HEK293 (cell line): ENCODE data around the gene MAGEA9B.
A peak's percentile ranks its signal among the peaks of the same experiment; 100 is the strongest.
"Not testable (repeated sequence)": the region's sequence is repeated elsewhere in the genome, so short reads cannot be mapped to it uniquely, and the experiment has no call there.

ENCODE experiments used
- CTCF ChIA-PET: fragments of 350-600 bp; formaldehyde crosslinking; extraction: SDS; loops from one replicate; lab custom pipeline; 2021; ENCODE audit warnings: antibody characterized with exemption; lab: Yijun Ruan, JAX
- POLR2A ChIA-PET: fragments of 300-600 bp; formaldehyde crosslinking; extraction: SDS; loops from one replicate; lab custom pipeline; 2020; ENCODE audit warnings: antibody characterized with exemption, inconsistent platforms; lab: Yijun Ruan, JAX
- H3K27ac ChIP-seq: fragments of 200-500 bp; sonication (Bioruptor generic); 2 replicates; pipeline ENCODE4 v1.5.1; 2014; ENCODE audit warnings: low read depth, low read length, control low read depth, inconsistent platforms; ENCODE audit errors: extremely low read depth
- H3K36me3 ChIP-seq, 2 experiments: fragments of 200-500 bp in 1 of 2; sonication (Bioruptor generic) in 1 of 2; 1 replicate in 1 of 2; 2 replicates in 1 of 2; pipeline ENCODE4 v1.5.1; 2014 to 2017; ENCODE audit warnings: inconsistent platforms in 2 of 2, low read length in 2 of 2; ENCODE audit not compliant: control insufficient read depth in 2 of 2, insufficient read depth in 1 of 2
- H3K4me1 ChIP-seq: fragments of 200-500 bp; sonication (Bioruptor generic); 2 replicates; pipeline ENCODE4 v1.5.1; 2014; ENCODE audit warnings: mild to moderate bottlenecking, low read length, inconsistent platforms; ENCODE audit not compliant: control insufficient read depth, insufficient read depth
- H3K4me3 ChIP-seq: 2 replicates; pipeline ENCODE4 v1.5.1; 2011; ENCODE audit warnings: low read depth, mild to moderate bottlenecking, control low read depth, low read length, moderate library complexity
- H3K9me3 ChIP-seq: fragments of 200-500 bp; sonication (Bioruptor generic); 2 replicates; pipeline ENCODE4 v1.5.1; 2014; ENCODE audit warnings: low read depth, low read length, inconsistent platforms; ENCODE audit not compliant: control insufficient read depth, insufficient read depth
- GLIS1 ChIP-seq: fragments of 450-650 bp; formaldehyde crosslinking; IDR thresholded peaks from 2 replicates; pipeline ENCODE4 v1.5.1; 2016; ENCODE audit warnings: missing biosample characterization, missing genetic modification characterization
- IKZF3 ChIP-seq: fragments of 450-650 bp; IDR thresholded peaks from 2 replicates; pipeline ENCODE4 v1.5.0; 2018; ENCODE audit warnings: missing biosample characterization, mild to moderate bottlenecking, missing genetic modification characterization, moderate library complexity
- SP7 ChIP-seq: fragments of 450-650 bp; formaldehyde crosslinking; IDR thresholded peaks from 2 replicates; pipeline ENCODE4 v1.5.1; 2016; ENCODE audit warnings: missing biosample characterization, missing genetic modification characterization
- YY1 ChIP-seq: fragments of 450-650 bp; formaldehyde crosslinking; IDR thresholded peaks from 2 replicates; pipeline ENCODE4 v1.5.1; 2018; ENCODE audit warnings: missing biosample characterization, missing genetic modification characterization
- ZBTB11 ChIP-seq: fragments of 450-650 bp; formaldehyde crosslinking; conservative IDR thresholded peaks from 2 replicates; pipeline ENCODE4 v1.5.1; 2016; ENCODE audit warnings: low read depth, missing biosample characterization, missing genetic modification characterization
- ZBTB20 ChIP-seq: fragments of 450-650 bp; formaldehyde crosslinking; IDR thresholded peaks from 2 replicates; pipeline ENCODE4 v1.5.1; 2016; ENCODE audit warnings: missing biosample characterization, missing genetic modification characterization
- ZFP37 ChIP-seq: fragments of 450-650 bp; formaldehyde crosslinking; IDR thresholded peaks from 2 replicates; pipeline ENCODE4 v1.5.1; 2016; ENCODE audit warnings: missing biosample characterization, missing genetic modification characterization
- ZNF19 ChIP-seq: fragments of 450-650 bp; formaldehyde crosslinking; IDR thresholded peaks from 2 replicates; pipeline ENCODE4; 2016; ENCODE audit warnings: missing biosample characterization, missing genetic modification characterization, low read depth
- ZNF23 ChIP-seq: fragments of 450-650 bp; formaldehyde crosslinking; IDR thresholded peaks from 2 replicates; pipeline ENCODE4 v1.5.1; 2016; ENCODE audit warnings: missing biosample characterization, missing genetic modification characterization, borderline replicate concordance
- ZNF394 ChIP-seq: fragments of 450-650 bp; formaldehyde crosslinking; IDR thresholded peaks from 2 replicates; pipeline ENCODE4 v1.5.1; 2016; ENCODE audit warnings: missing biosample characterization, missing genetic modification characterization, mild to moderate bottlenecking, moderate library complexity, borderline replicate concordance
- ZNF398 ChIP-seq: fragments of 450-650 bp; formaldehyde crosslinking; IDR thresholded peaks from 2 replicates; pipeline ENCODE4 v1.5.1; 2017; ENCODE audit warnings: missing biosample characterization, missing genetic modification characterization
- ZNF449 ChIP-seq: fragments of 450-650 bp; formaldehyde crosslinking; IDR thresholded peaks from 2 replicates; pipeline ENCODE4 v1.5.1; 2017; ENCODE audit warnings: missing biosample characterization, mild to moderate bottlenecking, missing genetic modification characterization, moderate library complexity
- ZNF530 ChIP-seq: fragments of 450-650 bp; formaldehyde crosslinking; IDR thresholded peaks from 2 replicates; pipeline ENCODE4 v1.5.1; 2016; ENCODE audit warnings: low read depth, missing biosample characterization, missing genetic modification characterization
- ZNF660 ChIP-seq: fragments of 450-650 bp; IDR thresholded peaks from 2 replicates; pipeline ENCODE4 v1.5.1; 2018; ENCODE audit warnings: missing biosample characterization, mild to moderate bottlenecking, missing genetic modification characterization
- ZNF677 ChIP-seq: fragments of 450-650 bp; IDR thresholded peaks from 2 replicates; pipeline ENCODE4 v1.5.0; 2018; ENCODE audit warnings: missing biosample characterization, mild to moderate bottlenecking, missing genetic modification characterization, moderate library complexity
- ZNF692 ChIP-seq: fragments of 450-650 bp; formaldehyde crosslinking; IDR thresholded peaks from 2 replicates; pipeline ENCODE4 v1.5.1; 2016; ENCODE audit warnings: missing biosample characterization, missing genetic modification characterization
- TF ChIP-seq, protein P1 (sequence below): fragments of 450-650 bp; formaldehyde crosslinking; IDR thresholded peaks from 2 replicates; pipeline ENCODE4 v1.5.1; 2016; ENCODE audit warnings: missing biosample characterization, missing genetic modification characterization

MAGEA9B gene

GRCh38 chrX:149587359-149587758 is at the start of gene MAGEA9B:
Gene MAGEA9B (minus strand): TSS chrX:149587459. CDS start chrX:149583179, 4,280 bp downstream.
- H3K36me3 ChIP-seq, H3K9me3 ChIP-seq, CTCF ChIA-PET, POLR2A ChIA-PET, H3K4me3 ChIP-seq, H3K27ac ChIP-seq, H3K4me1 ChIP-seq: not testable (repeated sequence)

GRCh38 chrX:149633511-149633910 is 46.3 kb upstream of the MAGEA9B start:
- no peaks in the 10 kb centered on the region for H3K36me3 ChIP-seq
- H3K4me3 ChIP-seq = no peak overlapping the region
- POLR2A ChIA-PET = no interaction called here
- H3K9me3 ChIP-seq = no peaks in the 10 kb centered on the region
- CTCF ChIA-PET = interaction anchor here (0.7 kb wide), 1 partner anchor 1176 kb away, joined by 3 read pairs; no protein-coding TSS in a partner anchor
- no peak overlapping the region for H3K27ac ChIP-seq
- no peaks in the 10 kb centered on the region; the same call in 1 of the 2 replicates for H3K4me1 ChIP-seq
- TF ChIP-seq ZNF677 (tag by site-specific recombination) = no peak
- 0 out of 2 replicates have a peak, but pooled peaks have one; percentile 22 for TF ChIP-seq ZNF449 (tag by site-specific recombination)
- TF ChIP-seq ZNF692 (tag by site-specific recombination) = no peak
- TF ChIP-seq, protein P1, sequence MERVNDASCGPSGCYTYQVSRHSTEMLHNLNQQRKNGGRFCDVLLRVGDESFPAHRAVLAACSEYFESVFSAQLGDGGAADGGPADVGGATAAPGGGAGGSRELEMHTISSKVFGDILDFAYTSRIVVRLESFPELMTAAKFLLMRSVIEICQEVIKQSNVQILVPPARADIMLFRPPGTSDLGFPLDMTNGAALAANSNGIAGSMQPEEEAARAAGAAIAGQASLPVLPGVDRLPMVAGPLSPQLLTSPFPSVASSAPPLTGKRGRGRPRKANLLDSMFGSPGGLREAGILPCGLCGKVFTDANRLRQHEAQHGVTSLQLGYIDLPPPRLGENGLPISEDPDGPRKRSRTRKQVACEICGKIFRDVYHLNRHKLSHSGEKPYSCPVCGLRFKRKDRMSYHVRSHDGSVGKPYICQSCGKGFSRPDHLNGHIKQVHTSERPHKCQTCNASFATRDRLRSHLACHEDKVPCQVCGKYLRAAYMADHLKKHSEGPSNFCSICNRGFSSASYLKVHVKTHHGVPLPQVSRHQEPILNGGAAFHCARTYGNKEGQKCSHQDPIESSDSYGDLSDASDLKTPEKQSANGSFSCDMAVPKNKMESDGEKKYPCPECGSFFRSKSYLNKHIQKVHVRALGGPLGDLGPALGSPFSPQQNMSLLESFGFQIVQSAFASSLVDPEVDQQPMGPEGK (tag by site-specific recombination) = no peak
- no peak for TF ChIP-seq ZNF660 (tag by site-specific recombination)
- TF ChIP-seq, all 188 proteins: peak for 1

DNA sequence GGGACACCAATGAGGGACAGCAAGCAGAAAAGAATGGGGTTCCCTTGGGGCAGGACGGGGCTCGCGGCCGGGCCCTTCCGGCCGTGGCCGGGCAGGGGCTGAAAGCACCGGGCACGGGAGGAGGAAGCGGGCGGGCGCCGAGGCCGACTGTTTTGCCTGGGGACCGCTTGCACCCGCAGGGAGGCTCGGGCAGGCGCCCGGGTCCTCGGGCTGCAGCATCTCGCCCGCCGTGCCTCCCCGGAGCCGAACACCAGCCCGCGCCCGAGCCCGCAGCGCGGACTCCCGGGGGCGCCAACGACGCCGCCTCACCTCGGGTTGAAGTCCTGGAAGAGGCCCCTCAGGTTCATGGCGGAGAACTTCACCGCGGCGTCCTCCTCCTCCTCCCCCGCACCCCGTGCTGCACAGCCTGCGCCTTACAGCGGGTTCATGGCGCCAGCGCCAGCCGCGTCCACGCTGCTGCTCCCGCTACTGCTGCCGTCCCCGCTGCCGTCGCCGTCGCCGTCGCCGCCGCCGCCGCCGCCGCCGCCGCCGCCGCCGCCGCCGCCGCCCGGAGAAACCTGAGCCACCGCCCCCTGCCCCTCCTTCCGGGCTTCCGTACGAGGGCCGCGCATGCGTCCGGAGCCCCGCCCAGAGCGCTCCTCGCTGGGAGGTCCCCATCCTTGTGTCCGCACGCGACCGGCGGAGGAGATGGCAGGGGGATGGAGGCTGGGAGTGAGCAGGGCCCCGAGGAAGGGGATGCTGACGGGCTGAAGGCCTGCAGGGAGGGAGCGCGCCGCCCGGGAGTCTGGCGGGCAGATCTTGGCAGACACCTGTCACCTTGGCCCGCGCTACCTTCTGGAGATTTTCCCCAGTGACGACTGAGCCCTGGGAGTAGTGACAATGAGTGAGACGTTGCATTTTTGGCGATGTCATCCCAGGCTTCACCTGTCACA is 44.2 kb upstream of the MAGEA9B start, which contains the start of gene TMEM185A:
TMEM185A (minus strand) TSS at position 559 of the 932 bp plus-strand sequence; CDS start at position 347, 212 bp downstream.
- no peaks in the 10 kb centered on the region for H3K36me3 ChIP-seq
- CTCF ChIA-PET = interaction anchor here (0.6 kb wide), 1 partner anchor 119 kb away, joined by 5 read pairs; no protein-coding TSS in a partner anchor
- 0 out of 2 replicates have a peak, but pooled peaks have one; percentile 9 for TF ChIP-seq YY1 (tag by site-specific recombination)
- peak; percentile 33 for TF ChIP-seq ZBTB11
- TF ChIP-seq ZNF23 (tag by site-specific recombination) = no peak
- no peak for TF ChIP-seq ZNF19 (tag by site-specific recombination)
- 0 out of 2 replicates have a peak, but pooled peaks have one; percentile 7 for TF ChIP-seq SP7 (tag by site-specific recombination)
- 0 out of 2 replicates have a peak, but pooled peaks have one; percentile 10 for TF ChIP-seq IKZF3 (tag by site-specific recombination)
- peak; percentile 25; the same call in 1 of the 2 replicates for TF ChIP-seq ZBTB20
- TF ChIP-seq ZNF394 (tag by site-specific recombination) = no peak
- TF ChIP-seq ZFP37 (tag by site-specific recombination) = no peak
- TF ChIP-seq GLIS1 (tag by site-specific recombination) = peak; percentile 90
- no peak for TF ChIP-seq ZNF398 (tag by site-specific recombination)
- TF ChIP-seq ZNF530 (tag by site-specific recombination) = no peak

More for the DNA sequence above, 44.2 kb upstream of the MAGEA9B start, which contains the start of gene TMEM185A:
- Histone ChIP-seq H3K27ac (peak within 1 kb of the TSS; percentile 74; the same call in 1 of the 2 replicates), H3K4me3 (peak within 1 kb of the TSS; percentile 70), H3K9me3 (no peaks in the 10 kb centered on the region), H3K4me1 (no peaks in the 10 kb centered on the region; the same call in 1 of the 2 replicates)
- POLR2A ChIA-PET = no interaction called here
